ENCODE data around the gene VDAC2.

VDAC2 gene

GRCh38 chr10:75253281-75254220, 43.0 kb downstream of the VDAC2 start:
- no peak overlapping the region for H3K27ac ChIP-seq
- no peak for TF ChIP-seq CTCF (conservative IDR thresholded peaks at IDR 0.05; ENCODE audit: low read depth)
- ChIA-PET CTCF (no interaction called here), POLR2A (ENCODE audit: low non-redundant PET) (interaction anchor here (0.6 kb wide), 1 partner anchor 148 kb away, joined by 3 read pairs; the partner anchor contains the start of gene ZNF503)
- peak; percentile 69 for DNase-seq (ENCODE audit: low spot score)

- H3K27ac ChIP-seq: no peak overlapping the region
- CTCF ChIA-PET: no interaction called here
- no peak for TF ChIP-seq CTCF (conservative IDR thresholded peaks at IDR 0.05; ENCODE audit: low read depth)
- no peak for DNase-seq (ENCODE audit: low spot score)
- POLR2A ChIA-PET (ENCODE audit: low non-redundant PET): no interaction called here
Measured at GRCh38 chr10:75254739-75255138, 44.1 kb downstream of the VDAC2 start.

GRCh38 chr10:75260990-75261389, 50.4 kb downstream of the VDAC2 start:
- ChIA-PET CTCF (interaction anchor here (1.1 kb wide), 1 partner anchor 135 kb away, joined by 4 read pairs; no protein-coding TSS in a partner anchor), POLR2A (ENCODE audit: low non-redundant PET) (no interaction called here)
- DNase-seq (ENCODE audit: low spot score): no peak
- no peak overlapping the region for H3K27ac ChIP-seq
- no peak for TF ChIP-seq CTCF (conservative IDR thresholded peaks at IDR 0.05; ENCODE audit: low read depth)

GRCh38 chr10:75261813-75262705, 51.5 kb downstream of the VDAC2 start:
- POLR2A ChIA-PET (ENCODE audit: low non-redundant PET): interaction anchor here (0.5 kb wide), 1 partner anchor 15 kb away, joined by 3 read pairs; no protein-coding TSS in a partner anchor
- no peak for TF ChIP-seq CTCF (conservative IDR thresholded peaks at IDR 0.05; ENCODE audit: low read depth)
- peak; percentile 50 for DNase-seq (ENCODE audit: low spot score)
- no peak overlapping the region for H3K27ac ChIP-seq
- CTCF ChIA-PET: interaction anchor here (0.6 to 1.8 kb wide), 7 partner anchors 21 to 1288 kb away, joined by 3 to 7 read pairs (median 4); partner anchors contain the start of gene COMTD1

- ChIA-PET POLR2A (ENCODE audit: low non-redundant PET) (no interaction called here), CTCF (interaction anchor here (0.5 to 1.8 kb wide), 2 partner anchors 28 to 298 kb away, joined by 3 to 7 read pairs; partner anchors contain the start of gene COMTD1)
- no peak overlapping the region for H3K27ac ChIP-seq
- no peak for TF ChIP-seq CTCF (conservative IDR thresholded peaks at IDR 0.05; ENCODE audit: low read depth)
- no peak for DNase-seq (ENCODE audit: low spot score)
Measured at GRCh38 chr10:75263806-75264205, 53.2 kb downstream of the VDAC2 start.

- CTCF ChIA-PET: no interaction called here
- no peak for TF ChIP-seq CTCF (conservative IDR thresholded peaks at IDR 0.05; ENCODE audit: low read depth)
- H3K27ac ChIP-seq: no peak overlapping the region
- no peak for DNase-seq (ENCODE audit: low spot score)
- POLR2A ChIA-PET (ENCODE audit: low non-redundant PET): no interaction called here
Measured at GRCh38 chr10:75265856-75266255, 55.3 kb downstream of the VDAC2 start.

Measured in RWPE1 (cell line).